ENCODE data around the gene CDH2.
A peak's percentile ranks its signal among the peaks of the same experiment; 100 is the strongest.
"Not testable (repeated sequence)": the region's sequence is repeated elsewhere in the genome, so short reads cannot be mapped to it uniquely, and the experiment has no call there.

CDH2 gene

DNA sequence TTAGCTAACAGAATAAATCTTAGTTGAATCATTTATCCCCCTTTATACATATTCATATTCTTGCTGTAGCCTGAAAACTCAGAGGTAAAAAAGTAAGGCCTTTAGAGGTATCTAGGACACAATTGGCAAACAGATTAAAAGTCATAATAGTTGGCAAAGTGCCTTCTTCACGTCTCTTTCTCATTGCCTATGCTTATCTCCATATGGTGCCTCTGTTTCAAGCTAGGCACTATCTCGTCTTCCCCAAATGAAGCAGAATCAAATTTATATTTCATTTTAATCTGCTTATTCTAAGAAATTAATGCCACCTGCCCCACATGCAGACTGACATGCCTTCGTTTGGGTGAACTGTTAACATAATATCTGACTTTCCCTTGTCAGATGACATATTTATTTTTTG lies 245.4 kb downstream of the CDH2 start:
- Histone ChIP-seq H3K9me3 (replicated peaks; ENCODE audit: low read length) (no peaks in the 10 kb centered on the region), H3K9ac (ENCODE audit: low read depth, low read length) (no peak overlapping the region), H3K27me3 (ENCODE audit: control insufficient read depth, insufficient read depth, low read length) (no peaks in the 10 kb centered on the region), H3K4me2 (ENCODE audit: low read length) (no peak overlapping the region), H3K4me1 (ENCODE audit: control insufficient read depth, insufficient read depth, low read length) (no peaks in the 10 kb centered on the region), H3K36me3 (ENCODE audit: insufficient read depth, low read length) (no peaks in the 10 kb centered on the region), H3K4me3 (ENCODE audit: low read length) (no peak overlapping the region)

- H3K4me3 ChIP-seq (ENCODE audit: low read length) = no peak overlapping the region
- H3K9me3 ChIP-seq (replicated peaks; ENCODE audit: low read length) = no peaks in the 10 kb centered on the region
- H3K4me1 ChIP-seq (ENCODE audit: control insufficient read depth, insufficient read depth, low read length) = peaks cover 14% of the 10 kb centered on the region
- no peaks in the 10 kb centered on the region for H3K27me3 ChIP-seq (ENCODE audit: control insufficient read depth, insufficient read depth, low read length)
- H3K36me3 ChIP-seq (ENCODE audit: insufficient read depth, low read length) = no peaks in the 10 kb centered on the region
- H3K4me2 ChIP-seq (ENCODE audit: low read length) = no peak overlapping the region
- H3K9ac ChIP-seq (ENCODE audit: low read depth, low read length) = no peak overlapping the region
Observed at GRCh38 chr18:27922780-27923179, 254.2 kb downstream of the CDH2 start.

DNA sequence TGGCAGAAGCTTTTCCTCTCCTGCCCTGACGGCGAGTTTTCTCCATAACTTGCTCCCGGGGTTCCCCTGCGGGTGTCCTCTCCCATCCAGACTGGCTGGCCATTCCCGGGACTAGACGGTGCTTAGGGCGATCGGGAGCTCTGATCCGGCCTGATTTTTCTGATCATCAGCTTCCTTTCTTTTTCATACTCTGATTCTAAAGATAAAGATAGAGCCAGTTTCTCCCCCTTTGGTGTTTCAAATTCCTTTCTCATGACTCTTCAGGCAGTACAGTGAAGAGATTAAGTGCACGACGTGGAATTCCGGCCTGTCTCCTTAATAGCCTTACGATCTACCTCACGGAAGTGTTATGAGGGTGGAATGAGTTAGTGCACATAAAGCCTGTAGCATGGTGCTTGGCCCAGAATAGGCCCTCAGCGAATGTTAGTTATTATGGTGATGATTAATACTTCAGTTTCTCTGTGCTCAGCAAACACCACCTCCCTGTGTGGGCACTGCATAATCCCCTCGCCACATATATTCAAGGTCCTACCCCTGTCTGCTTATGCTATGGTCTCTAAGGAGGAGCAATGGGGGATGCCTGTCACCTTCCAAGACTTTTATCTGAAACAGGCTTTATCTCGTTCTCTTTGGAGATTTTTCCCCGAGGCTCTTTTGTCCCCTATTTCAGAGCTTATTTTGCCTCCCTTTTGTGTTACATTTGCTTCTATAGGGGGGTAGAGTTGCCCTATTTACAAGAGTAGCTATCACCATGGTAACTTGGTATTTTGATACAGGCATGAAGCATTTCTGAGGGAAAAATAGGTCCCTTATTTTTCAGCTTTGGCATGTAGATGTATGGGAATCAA lies 254.8 kb downstream of the CDH2 start:
- H3K4me1 ChIP-seq (ENCODE audit: control insufficient read depth, insufficient read depth, low read length) = peaks cover 14% of the 10 kb centered on the region
- H3K36me3 ChIP-seq (ENCODE audit: insufficient read depth, low read length) = no peaks in the 10 kb centered on the region
- no peaks in the 10 kb centered on the region for H3K9me3 ChIP-seq (replicated peaks; ENCODE audit: low read length)
- no peaks in the 10 kb centered on the region for H3K27me3 ChIP-seq (ENCODE audit: control insufficient read depth, insufficient read depth, low read length)
- H3K4me3 ChIP-seq (ENCODE audit: low read length) = peak overlapping the region; percentile 43
- peak overlapping the region; percentile 54 for H3K9ac ChIP-seq (ENCODE audit: low read depth, low read length)
- H3K4me2 ChIP-seq (ENCODE audit: low read length) = peak overlapping the region; percentile 72

DNA sequence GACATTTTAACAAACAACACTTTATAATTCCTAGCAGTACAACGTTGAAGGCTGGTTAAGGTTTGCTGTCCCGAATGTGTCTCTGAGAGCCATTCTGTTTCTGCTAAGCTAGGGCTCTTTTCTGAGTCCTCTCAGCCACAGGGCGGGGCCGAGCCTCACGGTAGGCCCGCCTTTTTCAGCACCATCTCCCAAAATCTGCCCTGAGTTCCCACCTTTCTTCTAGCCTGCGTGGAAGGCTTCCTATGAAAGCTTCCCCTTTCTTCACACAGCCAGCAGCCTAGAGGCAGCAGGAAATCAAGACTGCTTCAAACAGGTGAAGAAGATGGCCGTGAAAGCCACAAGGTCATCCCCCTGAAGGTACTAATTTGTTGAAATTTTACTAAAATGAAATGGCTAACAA lies 255.5 kb downstream of the CDH2 start:
- H3K27me3 ChIP-seq (ENCODE audit: control insufficient read depth, insufficient read depth, low read length) = no peaks in the 10 kb centered on the region
- peak overlapping the region; percentile 72 for H3K4me2 ChIP-seq (ENCODE audit: low read length)
- H3K9ac ChIP-seq (ENCODE audit: low read depth, low read length) = peak overlapping the region; percentile 54
- peak overlapping the region; percentile 43 for H3K4me3 ChIP-seq (ENCODE audit: low read length)
- H3K9me3 ChIP-seq (replicated peaks; ENCODE audit: low read length) = no peaks in the 10 kb centered on the region
- no peaks in the 10 kb centered on the region for H3K36me3 ChIP-seq (ENCODE audit: insufficient read depth, low read length)
- H3K4me1 ChIP-seq (ENCODE audit: control insufficient read depth, insufficient read depth, low read length) = peaks cover 14% of the 10 kb centered on the region

GRCh38 chr18:27920836-27921235 lies 256.1 kb downstream of the CDH2 start:
- H3K4me1 ChIP-seq (ENCODE audit: control insufficient read depth, insufficient read depth, low read length) = peaks cover 14% of the 10 kb centered on the region

DNA sequence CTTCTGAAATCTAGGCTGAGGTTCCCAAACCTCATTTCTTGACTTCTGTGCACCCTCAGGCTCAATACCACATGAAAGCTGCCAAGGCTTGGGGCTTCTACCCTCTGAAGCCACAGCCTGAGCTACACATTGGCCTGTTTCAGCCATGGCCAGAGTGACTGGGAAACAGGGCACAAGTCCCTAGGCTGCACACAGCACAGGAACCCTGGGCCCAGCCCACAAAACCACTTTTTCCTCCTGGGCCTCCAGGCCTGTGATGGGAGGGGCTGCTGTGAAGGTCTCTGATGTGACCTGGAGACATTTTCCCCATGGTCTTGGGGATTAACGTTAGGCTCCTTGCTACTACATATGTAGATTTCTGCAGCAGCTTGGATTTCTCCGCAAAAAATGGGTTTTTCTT lies 270.7 kb downstream of the CDH2 start:
- not testable (repeated sequence) for H3K9ac ChIP-seq (ENCODE audit: low read depth, low read length); H3K27me3 ChIP-seq (ENCODE audit: control insufficient read depth, insufficient read depth, low read length); H3K9me3 ChIP-seq (replicated peaks; ENCODE audit: low read length); H3K36me3 ChIP-seq (ENCODE audit: insufficient read depth, low read length); H3K4me2 ChIP-seq (ENCODE audit: low read length); H3K4me1 ChIP-seq (ENCODE audit: control insufficient read depth, insufficient read depth, low read length); H3K4me3 ChIP-seq (ENCODE audit: low read length)

More at GRCh38 chr18:27920836-27921235, 256.1 kb downstream of the CDH2 start:
- Histone ChIP-seq H3K4me3 (ENCODE audit: low read length) (no peak overlapping the region), H3K4me2 (ENCODE audit: low read length) (no peak overlapping the region), H3K36me3 (ENCODE audit: insufficient read depth, low read length) (no peaks in the 10 kb centered on the region), H3K9ac (ENCODE audit: low read depth, low read length) (no peak overlapping the region), H3K27me3 (ENCODE audit: control insufficient read depth, insufficient read depth, low read length) (no peaks in the 10 kb centered on the region), H3K9me3 (replicated peaks; ENCODE audit: low read length) (no peaks in the 10 kb centered on the region)

DNA sequence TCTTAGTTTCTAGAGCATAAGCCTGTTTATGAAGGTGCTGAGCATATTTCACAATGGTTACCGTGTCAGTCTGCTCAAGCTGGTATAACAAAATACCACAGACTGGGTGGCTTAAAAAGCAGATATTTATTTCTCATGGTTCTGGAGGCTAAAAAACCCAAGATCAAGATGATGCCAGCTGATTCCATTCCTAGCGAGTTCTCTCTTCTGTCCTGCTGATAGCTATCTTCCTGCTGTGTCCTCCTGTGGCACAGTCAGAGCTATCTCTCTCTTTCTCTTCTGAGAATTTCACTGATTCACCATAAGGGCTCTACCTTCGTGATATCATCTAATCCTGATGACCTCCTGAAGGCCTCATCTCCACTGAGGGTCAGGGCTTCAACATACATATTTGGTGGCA lies 273.0 kb downstream of the CDH2 start:
- H3K36me3 ChIP-seq (ENCODE audit: insufficient read depth, low read length) = no peaks in the 10 kb centered on the region
- H3K9ac ChIP-seq (ENCODE audit: low read depth, low read length) = no peak overlapping the region
- no peaks in the 10 kb centered on the region for H3K4me1 ChIP-seq (ENCODE audit: control insufficient read depth, insufficient read depth, low read length)
- H3K4me2 ChIP-seq (ENCODE audit: low read length) = no peak overlapping the region
- no peaks in the 10 kb centered on the region for H3K9me3 ChIP-seq (replicated peaks; ENCODE audit: low read length)
- no peaks in the 10 kb centered on the region for H3K27me3 ChIP-seq (ENCODE audit: control insufficient read depth, insufficient read depth, low read length)
- no peak overlapping the region for H3K4me3 ChIP-seq (ENCODE audit: low read length)

GRCh38 chr18:27901424-27902226 lies 275.3 kb downstream of the CDH2 start:
- Histone ChIP-seq H3K9ac (ENCODE audit: low read depth, low read length) (no peak overlapping the region), H3K4me1 (ENCODE audit: control insufficient read depth, insufficient read depth, low read length) (no peaks in the 10 kb centered on the region), H3K4me3 (ENCODE audit: low read length) (no peak overlapping the region), H3K27me3 (ENCODE audit: control insufficient read depth, insufficient read depth, low read length) (no peaks in the 10 kb centered on the region), H3K36me3 (ENCODE audit: insufficient read depth, low read length) (no peaks in the 10 kb centered on the region), H3K9me3 (replicated peaks; ENCODE audit: low read length) (no peaks in the 10 kb centered on the region), H3K4me2 (ENCODE audit: low read length) (no peak overlapping the region)

All from skeletal muscle satellite cell (primary cell).